T-helper 2 cell treated with Interferon-gamma antibody and Interleukin-4, amounts not matched to agents 100 ng/mL and 5 ng/mL, for 36 hours (primary cell): ENCODE measurements around the gene CLDN19. TPM values are rescaled to one million over a fixed set of nuclear protein-coding genes. Genes with fewer than 3 reads are reported as not detected.
"Not testable (repeated sequence)": the region's sequence is repeated elsewhere in the genome, so short reads cannot be mapped to it uniquely, and the experiment has no call there.

Source experiments
- intact Hi-C: fragments of 100-400 bp; cut with micrococcal nuclease; formaldehyde crosslinking; loops from one replicate; pipeline ENCODE4 v1.15.1; 2023
- total RNA-seq: library from RNA; stranded (reverse); gene quantifications from 2 replicates; pipeline ENCODE4 v1.2.3, GENCODE V29; 2022

Gene CLDN19
- total RNA-seq, 1 donor from 2014 or later = not detected

DNA sequence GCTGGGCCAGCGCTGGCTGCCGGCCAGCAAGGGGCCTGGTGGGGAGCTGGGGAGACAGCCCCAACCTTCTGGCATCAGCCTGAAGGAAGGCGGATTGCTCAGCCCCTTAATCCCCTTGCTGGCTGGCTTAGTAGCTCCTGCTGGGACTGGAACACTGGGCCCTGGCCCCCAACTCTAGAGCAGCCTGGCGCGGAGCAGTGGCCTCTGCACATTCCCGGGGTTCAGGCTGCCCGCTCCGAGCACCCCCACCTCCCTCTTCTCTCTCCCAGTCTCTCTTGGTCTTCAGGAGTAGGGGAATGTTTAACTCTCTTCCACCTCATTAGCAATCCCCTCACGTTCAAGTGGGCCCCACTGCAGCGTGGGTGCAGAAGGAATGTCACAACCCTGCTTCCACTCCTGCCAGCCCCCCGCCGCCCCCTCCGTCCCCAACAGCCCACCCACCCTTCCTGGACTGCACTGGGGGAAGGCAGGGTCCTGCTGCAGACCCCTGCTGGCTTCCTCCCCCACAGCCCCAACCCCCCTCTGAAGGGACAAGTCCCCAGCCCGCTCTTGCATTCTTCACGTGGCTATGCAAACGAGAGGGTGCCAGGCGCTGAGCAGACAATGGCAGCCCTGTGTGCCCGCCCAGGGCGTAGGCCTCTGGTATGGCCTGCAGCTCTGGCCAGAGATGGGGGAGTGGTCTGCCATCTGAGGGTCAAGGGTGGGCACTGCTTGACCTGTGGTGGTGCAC lies 980 bp upstream of the CLDN19 start:
- intact Hi-C loops = no loop called here

DNA sequence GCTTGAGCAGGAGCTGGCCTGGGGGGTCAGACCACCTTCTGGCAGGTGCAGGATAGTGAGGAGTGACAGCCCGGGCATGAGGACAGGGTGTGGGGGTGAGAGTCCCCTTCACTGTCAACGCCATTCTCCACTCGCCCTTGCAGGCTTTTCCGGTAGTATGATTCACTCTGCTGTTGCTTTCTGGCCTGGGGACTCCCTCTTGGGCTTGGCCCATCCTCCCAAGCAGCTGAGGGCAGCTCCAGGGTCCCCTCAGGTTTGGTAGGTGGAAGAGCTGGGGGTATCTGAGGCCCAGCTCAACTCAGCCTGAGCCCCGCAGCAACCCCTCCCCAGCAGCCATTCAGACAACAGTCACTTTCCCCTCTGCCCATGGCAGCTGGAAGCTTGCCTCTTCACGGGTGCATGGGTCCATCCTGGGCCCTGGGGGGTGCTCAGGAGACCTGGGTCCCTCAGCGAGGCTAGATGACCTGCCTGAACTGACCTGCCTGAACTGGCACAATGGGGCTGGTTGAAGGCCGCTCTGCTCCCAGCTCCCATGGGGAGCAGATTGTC lies 1.3 kb downstream of the CLDN19 start:
- intact Hi-C loops = no loop called here

DNA sequence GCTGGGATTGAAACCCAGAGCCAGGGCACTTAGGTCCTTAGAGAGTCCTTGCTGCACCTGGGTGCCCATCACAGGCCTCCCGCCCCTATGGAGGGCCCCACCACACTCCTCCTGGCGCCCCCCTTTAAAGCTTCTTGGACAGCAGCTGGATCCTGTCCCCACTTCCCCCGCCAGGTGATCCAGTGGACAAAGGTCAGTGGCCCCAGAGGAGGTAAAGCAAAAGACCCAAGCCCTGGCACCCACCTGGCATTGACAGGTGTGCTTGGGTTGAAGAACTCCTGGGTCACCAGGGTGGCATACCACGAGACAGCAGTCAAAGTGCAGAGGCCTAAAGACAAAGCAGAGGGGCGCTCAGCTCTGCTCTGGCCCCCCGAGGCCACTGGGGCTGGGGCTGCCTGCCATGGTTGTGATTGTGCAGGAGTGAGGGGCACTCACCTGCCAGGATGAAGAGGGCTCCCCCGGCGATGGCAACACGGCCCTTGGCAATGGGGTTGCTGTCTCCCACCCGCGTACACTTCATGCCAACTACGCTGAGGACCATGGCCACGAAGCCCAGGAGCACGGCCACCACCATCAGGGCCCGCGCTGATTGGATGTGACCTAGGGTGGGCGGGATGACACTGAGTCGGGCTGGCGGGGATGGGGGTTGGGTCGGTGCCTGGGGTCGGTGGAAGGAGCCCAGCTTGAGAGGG lies 1.9 kb downstream of the CLDN19 start:
- intact Hi-C loops = no loop called here

DNA sequence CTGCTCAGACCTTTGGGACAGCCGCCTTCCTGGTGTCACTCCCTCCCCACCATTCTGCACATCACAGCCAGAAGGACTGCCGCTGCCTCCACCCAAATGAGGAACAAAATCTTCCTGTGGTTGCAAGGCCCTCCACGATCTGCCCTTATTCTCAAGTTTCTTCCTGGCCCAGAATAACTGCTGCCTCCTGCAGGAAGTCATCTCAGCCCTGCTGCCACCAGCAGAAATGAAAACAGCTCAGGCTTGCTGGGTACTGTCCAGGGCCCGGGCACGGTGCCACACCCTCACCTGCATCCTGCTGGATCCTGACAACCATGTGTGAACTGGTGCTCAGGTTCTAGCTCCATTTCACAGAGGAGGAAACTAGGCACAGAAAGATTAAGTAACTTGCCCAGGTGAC lies 2.8 kb downstream of the CLDN19 start:
- intact Hi-C loops = no loop called here

DNA sequence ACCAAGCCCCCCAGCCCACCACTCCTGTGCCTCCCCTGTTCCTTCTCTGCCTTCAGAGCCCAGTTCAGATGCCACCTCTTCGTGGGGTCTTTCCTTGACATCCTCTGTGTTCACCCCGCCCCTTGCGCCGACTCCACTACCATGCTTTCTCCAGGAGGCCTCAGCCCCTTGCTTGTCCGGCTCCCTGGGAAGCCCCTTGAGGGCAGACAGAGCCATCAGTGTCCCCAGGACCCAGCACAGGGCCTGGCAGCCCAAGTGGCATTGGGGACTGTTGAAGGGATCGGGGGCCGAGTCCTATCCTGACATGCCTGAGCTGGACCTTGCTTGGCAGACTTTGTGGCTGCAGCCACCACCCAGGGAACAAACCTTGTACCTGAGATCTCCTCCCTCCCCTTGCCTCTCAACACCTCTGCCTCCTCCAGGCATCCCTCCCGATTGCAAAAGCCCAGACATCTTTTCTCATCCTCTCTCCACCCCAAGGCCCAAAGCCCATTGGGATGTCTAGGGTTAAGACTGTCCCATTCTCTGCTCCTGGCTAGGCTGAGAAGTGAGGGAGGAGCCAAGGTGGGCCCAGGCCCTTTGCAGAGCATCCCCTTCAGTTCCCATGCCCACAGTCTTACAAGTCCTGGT lies 3.4 kb downstream of the CLDN19 start:
- intact Hi-C loops = no loop called here

DNA sequence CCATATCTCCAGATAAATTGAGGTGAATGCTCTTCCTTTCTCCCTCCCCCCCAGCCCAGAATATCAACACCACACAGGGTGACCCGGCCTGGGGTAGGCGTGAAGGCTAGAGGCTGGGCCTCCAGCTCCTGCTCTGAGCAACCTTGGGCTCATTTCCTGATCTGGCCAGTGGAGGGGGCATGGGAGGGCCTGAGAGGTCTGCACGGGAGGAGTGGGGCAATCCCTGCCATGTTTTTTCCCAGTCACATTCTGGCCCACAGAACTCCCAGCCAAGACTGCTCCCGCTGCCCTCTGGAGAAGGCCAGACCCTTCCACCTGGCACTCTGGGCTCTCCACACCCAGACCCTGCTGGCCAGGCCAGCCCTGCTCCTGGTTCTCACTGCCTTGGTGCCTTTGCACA lies 3.9 kb downstream of the CLDN19 start:
- intact Hi-C loops = no loop called here

DNA sequence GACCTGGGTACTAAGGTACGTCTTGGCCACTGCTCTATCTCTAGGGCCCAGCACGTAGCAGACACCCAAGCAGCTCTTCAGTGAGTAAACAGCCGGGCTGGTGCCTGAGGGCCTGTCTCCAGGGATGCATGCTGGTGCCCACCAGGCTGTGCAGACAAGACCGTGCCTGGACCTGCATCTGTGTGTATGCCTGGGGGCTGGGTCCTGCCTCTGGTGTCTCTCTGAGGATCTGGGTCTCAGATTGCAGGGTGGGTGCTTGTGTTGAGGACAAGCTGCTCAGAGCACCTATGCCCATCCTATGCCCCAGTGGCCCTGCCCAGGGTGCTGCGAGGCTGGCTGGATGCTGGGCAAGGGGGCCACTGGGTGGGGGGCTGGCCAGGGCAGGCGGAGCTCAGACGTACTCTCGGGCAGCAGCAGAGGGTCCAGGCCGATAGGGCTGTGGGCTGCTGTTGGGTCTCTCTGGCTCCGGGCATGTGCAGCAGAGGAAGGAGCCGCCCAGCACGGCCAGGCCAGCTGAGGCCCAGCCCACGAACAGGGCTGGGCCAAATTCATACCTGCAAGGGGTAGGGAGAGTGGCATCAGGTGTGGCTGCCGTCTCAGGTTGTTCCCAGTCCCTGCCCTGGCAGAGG lies 4.4 kb downstream of the CLDN19 start:
- intact Hi-C loops = no loop called here

DNA sequence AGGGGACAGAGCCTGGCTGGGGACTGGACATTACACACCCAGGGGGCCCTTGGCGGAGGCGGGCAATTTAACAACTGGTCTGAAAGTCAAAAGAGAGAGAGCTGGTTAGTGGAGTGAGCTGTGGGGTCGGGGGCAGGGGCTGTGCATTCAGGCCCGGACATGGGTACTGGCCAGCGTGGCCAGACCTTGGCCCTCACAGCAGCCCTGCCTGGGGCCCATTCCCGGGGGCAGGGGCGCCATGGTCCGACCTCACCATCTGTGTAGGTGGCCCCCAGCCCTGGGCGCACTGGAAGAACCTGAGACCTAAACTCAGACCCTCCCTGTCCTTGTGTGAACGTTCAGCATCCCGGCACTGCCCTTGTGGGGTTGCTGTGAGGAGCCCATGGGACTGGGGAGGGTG lies 5.0 kb downstream of the CLDN19 start:
- intact Hi-C loops = no loop called here

DNA sequence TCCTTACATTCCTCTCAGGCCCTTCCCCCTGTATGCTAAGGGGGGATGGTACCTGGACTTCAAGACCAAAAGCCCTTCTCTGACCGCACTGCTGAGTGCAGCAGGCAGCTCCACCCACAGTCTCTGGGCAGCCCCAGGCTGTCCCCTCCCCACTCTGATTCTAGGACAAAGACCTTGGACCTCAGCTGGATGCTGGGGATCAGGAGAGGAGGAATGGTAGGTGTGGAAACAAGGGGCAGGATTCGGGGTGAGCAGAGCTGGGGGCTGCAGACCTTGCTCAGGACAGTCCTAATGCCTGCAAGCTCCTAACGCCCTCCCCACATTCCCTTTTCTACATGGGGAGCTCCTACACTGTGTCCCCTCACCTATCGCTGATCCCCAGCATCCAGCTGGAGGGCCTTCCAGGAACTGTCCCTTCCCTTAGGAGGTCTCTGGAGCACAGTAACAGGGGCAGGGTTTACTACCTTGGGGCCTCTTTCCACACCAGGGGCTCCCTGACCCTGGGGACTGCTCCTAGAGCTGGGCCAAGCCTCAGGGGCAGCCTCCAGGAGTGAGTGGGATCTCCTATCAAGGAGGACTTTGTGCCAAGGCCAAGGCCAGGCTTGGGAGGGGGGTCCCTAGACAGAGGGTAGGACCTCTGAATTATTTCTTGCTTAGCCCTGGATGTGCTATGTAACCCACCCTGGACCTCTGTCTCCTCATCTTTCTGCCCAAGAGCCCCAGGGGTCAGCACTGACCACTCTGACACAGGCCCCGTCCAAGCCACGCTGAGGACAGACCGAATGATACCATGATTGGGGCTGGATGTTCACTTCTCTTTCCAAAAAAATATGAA lies 5.6 kb downstream of the CLDN19 start:
- intact Hi-C loops = no loop called here

DNA sequence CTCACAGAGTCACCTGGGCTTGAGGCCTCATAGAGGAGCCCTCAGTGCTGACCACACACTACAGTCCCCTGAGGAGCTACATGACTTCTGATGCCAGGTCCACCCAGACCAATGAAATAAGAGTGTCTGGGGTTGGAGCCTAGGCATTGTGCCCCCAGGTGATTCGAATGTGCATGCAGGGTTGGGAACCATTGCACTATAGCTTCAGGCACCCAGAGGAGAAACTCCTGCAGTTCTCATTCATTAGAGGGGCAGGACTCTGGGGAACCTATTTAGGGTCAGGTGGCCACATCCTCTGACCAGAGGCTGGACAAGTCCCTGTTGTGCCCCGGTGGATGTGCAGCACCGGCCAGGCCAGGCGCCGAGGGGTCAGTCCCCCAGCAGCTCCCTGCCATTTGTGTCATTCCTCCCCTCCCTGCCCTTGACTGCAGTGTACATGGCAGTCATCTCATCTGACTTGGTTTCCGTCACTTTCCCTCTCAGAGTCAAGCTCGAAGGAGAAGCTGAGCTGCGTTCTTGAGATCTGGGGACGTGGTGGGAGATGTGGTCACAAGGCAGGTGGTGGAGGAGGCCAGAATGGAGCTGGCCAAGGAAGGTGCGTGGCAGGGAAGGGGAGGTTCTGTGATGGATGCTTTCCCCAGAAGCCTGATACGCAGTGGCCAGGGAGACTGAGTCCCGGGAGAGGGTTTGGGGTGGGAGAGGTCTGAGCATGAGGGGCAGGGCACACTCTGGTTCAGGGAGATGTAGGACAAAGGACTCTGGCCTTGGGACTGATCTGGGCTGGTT lies 6.4 kb downstream of the CLDN19 start:
- intact Hi-C loops = no loop called here

DNA sequence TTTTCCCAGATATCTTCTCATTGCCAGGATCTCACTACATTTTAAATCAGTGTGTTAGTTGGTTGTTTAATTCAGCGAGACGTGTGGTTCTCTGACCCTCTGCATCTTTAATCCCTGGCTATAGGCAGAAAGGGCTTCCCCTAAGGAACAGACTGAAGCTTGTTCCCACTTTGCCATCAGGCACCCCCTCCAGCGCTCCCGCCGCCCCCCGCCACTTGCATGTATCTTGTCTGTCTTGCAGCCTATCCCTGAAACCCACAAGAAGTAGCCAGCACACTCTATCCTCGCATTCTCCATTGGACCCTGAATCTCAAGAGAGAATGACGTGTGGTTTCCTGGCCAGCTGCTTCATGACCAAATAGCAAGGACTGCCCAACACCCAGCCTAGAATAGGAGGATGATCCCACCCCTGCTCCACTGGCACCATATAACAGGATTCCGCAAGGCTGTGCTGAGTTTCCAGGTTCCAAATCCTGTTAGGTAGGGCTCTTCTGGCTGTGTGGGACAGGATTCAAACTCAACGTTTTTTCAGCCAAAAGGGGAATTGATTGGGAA lies 7.8 kb downstream of the CLDN19 start:
- intact Hi-C loops = no loop called here

DNA sequence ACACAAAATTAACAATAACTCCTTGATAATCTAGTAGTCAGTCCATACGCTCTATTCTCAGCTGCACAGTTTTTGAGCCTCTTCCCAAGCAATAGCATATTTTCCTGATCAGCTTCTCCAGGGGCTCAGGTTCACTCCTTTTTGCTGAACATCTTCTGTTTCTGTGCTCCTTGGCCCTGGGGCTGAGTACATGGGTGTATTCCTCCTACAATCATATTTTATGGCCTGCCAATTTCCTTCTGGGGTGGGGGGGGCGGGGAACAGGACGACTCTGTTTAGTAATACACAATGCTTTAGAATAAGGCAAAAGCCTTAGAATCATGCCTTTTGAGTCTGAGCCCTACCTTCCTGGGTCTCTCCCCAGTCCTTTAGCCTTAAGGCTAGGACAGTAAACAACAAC lies 8.5 kb downstream of the CLDN19 start:
- intact Hi-C loops = no loop called here

DNA sequence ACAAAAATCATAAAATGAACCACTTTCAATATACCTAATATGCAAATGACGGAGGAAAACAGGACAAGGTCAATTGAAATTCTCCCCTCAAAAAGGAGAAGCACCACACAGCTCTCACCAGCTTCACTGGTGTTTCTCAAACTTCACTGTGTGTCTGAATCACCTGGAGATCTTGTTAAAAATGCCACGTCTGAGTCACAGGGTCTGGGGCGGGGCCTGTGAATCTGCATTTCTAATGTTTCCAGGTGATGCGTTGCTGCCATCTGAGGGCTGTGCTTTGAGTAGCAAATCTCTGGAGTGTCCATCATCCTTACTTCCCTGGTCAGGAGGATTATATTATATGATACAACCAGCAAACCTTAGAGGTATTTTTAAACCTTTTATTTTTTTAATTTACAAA lies 9.0 kb downstream of the CLDN19 start:
- intact Hi-C loops = no loop called here

DNA sequence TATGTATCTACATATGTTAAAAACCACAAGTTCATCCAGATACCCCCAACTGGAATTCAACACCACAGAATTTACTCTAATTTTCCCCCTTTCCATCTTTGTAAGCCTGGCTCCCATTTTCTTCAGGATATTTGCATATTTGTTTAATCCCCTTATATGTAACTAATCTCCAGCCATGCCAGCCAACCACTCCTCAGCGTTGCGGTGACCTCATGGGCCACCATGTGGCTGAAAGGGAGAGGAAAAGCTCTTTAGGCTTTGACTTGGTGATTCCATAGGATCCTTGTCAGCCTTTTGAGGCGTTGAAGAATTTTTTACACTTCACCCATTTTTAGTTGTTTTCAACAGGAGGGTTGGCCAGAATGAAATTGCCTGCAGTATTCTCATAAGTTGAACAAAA lies 10.0 kb downstream of the CLDN19 start:
- intact Hi-C loops = no loop called here

DNA sequence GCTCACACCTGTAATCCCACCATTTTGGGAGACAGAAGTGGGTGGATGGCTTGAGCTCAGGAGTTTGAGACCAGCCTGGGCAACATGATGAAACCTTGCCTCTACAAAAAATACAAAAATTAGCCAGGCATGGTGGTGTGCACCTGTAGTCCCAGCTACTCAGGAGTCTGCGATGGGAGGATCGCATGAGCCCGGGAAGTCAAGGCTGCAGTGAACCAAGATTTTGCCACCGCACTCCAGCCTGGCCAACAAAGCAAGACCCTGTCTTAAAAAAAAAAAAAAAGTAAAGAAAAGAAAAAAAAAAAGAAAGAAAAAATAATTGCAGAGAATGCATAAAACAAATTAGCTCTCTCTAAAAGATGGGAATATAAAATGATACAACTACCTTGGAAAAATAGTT lies 14.2 kb downstream of the CLDN19 start:
- intact Hi-C loops = not testable (repeated sequence)

DNA sequence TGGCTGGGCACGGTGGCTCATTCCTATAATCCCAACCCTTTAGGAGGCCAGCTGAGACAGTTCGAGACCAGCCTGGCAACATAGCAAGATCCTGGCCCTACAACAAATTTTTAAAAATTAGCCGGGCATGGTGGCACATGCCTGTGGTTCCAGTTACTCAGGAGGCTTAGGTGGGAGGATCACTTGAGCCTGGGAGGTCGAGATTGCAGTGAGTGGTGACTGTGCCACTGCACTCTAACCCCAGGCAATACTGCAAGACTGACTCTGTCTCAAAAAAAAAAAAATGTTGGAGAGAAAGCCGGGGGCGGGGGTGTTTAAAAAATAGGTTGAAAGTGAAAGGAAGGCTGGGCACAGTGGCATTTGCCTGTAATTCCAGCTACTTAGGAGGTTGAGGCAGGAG lies 16.5 kb downstream of the CLDN19 start:
- intact Hi-C loops = no loop called here

DNA sequence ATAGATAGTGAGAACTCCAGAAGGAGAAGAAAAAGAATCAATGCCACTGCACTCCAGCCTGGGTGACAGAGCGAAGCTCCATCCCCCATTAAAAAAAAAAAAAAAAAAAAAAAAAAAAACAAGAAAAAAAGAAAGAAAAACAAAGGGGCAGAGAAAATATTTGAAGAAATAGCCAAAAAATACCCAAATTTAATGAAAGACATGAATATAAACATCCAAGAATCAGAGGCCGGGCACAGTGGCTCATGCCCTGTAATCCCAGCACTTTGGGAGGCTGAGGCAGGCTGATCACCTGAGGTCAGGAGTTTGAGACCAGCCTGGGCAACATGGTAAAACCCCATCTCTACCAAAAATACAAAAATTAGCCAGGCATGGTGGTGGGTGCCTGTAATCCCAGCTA lies 17.6 kb downstream of the CLDN19 start:
- intact Hi-C loops = not testable (repeated sequence)

DNA sequence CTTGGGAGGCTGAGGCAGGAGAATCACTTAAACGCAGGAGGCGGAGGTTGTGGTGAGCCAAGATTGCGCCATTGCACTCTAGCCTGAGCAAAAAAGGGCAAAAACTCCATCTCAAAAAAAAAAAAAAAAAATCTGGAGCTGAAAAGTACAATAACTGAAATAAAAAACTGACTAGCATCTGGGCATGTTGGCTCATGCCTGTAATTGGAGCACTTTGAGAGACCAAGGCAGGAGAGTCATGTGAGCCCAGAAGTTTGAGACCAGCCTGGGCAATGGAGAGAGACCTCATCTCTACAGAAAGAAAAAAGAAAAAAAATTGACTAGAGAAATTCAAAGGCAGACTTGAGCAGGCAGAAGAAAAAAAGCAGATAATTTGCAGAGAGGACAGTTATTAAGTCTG lies 18.1 kb downstream of the CLDN19 start:
- intact Hi-C loops = no loop called here

DNA sequence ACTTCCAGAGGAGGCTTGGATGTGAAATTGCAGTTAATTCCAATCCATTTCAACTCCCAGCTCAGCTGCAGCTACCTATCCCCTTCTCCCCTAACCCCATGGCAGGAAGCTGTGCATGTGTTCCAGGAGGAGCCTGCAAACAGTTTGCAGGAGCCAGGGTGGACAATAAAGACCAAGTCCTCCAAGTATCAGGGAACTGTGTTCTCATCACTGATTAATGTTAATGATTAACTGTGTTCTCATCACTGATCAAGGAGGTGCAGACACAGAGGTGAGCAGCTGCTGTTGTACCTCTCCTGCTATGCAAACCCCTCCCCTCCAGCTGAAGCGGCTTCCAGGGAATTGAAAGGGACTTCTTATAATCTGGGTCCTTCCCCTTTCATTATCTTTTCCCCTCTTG lies 19.2 kb downstream of the CLDN19 start:
- intact Hi-C loops = no loop called here

DNA sequence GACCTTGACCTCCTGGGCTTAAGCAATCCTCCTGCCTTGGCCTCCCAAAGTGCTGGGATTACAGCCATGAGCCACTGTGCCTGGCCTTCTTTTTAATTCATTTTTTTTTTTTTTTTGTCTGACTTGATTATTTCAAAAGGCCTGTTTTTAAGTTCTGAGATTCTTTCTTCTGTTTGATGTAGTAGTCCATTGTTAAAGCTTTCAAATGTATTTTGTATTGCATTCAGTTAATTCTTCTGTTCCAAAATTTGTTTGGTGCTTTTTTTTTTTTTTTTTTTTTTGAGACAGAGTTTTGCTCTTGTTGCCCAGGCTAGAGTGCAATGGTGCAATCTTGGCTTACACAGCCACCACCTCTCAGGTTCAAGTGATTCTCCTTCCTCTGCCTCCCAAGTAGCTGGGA lies 25.6 kb downstream of the CLDN19 start:
- intact Hi-C loops = not testable (repeated sequence)
